Mucosa of descending colon (tissue), 3 donors: ENCODE measurements around the gene NELL2. TPM values are rescaled to one million over a fixed set of nuclear protein-coding genes. Genes with fewer than 3 reads are reported as not detected.

Source experiments
- ATAC-seq: fragments of 200-7000 bp; cut with Tn5 transposase; one replicate; pipeline ENCODE4 v1.9.1; 2020; ENCODE audit warnings: mild to moderate bottlenecking, moderate library complexity
- DNase-seq, 3 donors: peaks; one replicate each; pipeline ENCODE4 v3.0.0-alpha.2; 2020
- H3K36me3 ChIP-seq: fragments of 200-600 bp; one replicate; pipeline ENCODE4 v1.8.0; 2021; ENCODE audit warnings: low read depth, mild to moderate bottlenecking
- H3K4me1 ChIP-seq: fragments of 200-600 bp; one replicate; pipeline ENCODE4 v1.8.0; 2021; ENCODE audit warnings: low read depth, mild to moderate bottlenecking
- H3K4me3 ChIP-seq: fragments of 200-600 bp; one replicate; pipeline ENCODE4 v1.8.0; 2021; ENCODE audit warnings: mild to moderate bottlenecking
- H3K9me3 ChIP-seq: fragments of 200-600 bp; one replicate; pipeline ENCODE4 v1.8.0; 2021; ENCODE audit warnings: mild to moderate bottlenecking
- CTCF ChIP-seq: fragments of 200-600 bp; IDR thresholded peaks from one replicate; pipeline ENCODE4 v1.8.0; 2022; ENCODE audit warnings: antibody characterized with exemption, mild to moderate bottlenecking
- intact Hi-C, 2 donors: fragments of 100-400 bp; cut with DNase I in 1 of 2; cut with micrococcal nuclease in 1 of 2; formaldehyde crosslinking; loops; one replicate each; pipeline versions ENCODE4 v1.11.0 to v1.11.1; 2022; cut with DNase I, micrococcal nuclease
- total RNA-seq, 3 donors: library from RNA; stranded (reverse); fragmentation: NEBNext Ultra II Directional in 2 of 3; extraction: Animal tissue kit (Norgen Biotek cat#: 25700) in 2 of 3; gene quantifications; one replicate each; pipeline versions ENCODE4 v1.2.1 to v1.2.4, GENCODE V29; 2021 to 2023
- donor health status: DM: no; HTN: no; CAD: no; lungs with moderate emphysema.
- donor health status: DM: no; HTN: no; CAD: no.
- donor health status: DM: no; HTN: yes; CAD: no.

NELL2 gene
- total RNA-seq, 3 donors from 2014 or later, result 2.4 to 7.4 (median 5.8) TPM

- no peak for TF ChIP-seq CTCF
- ATAC-seq (no peak), DNase-seq (no peak)
- Histone ChIP-seq H3K4me3 (no peak overlapping the region), H3K4me1 (no peaks in the 10 kb centered on the region), H3K9me3 (no peaks in the 10 kb centered on the region), H3K36me3 (no peaks in the 10 kb centered on the region)
- intact Hi-C loops, result no loop called here
Observed at GRCh38 chr12:44531320-44531971, 344.7 kb downstream of the NELL2 start.

- DNase-seq (no peak), ATAC-seq (no peak)
- Histone ChIP-seq H3K9me3 (no peaks in the 10 kb centered on the region), H3K4me1 (no peaks in the 10 kb centered on the region), H3K36me3 (no peaks in the 10 kb centered on the region), H3K4me3 (no peak overlapping the region)
- intact Hi-C loops, result no loop called here
- TF ChIP-seq CTCF, result no peak
Observed at GRCh38 chr12:44526655-44527182, 349.4 kb downstream of the NELL2 start.

- H3K36me3 ChIP-seq, result no peaks in the 10 kb centered on the region
- H3K4me1 ChIP-seq, result no peaks in the 10 kb centered on the region
- no peak for TF ChIP-seq CTCF
- intact Hi-C loops, result no loop called here
- H3K9me3 ChIP-seq, result no peaks in the 10 kb centered on the region
- ATAC-seq (no peak), DNase-seq (no peak)
- no peak overlapping the region for H3K4me3 ChIP-seq
Observed at GRCh38 chr12:44525806-44526654, 350.1 kb downstream of the NELL2 start.

- no peak for TF ChIP-seq CTCF
- Histone ChIP-seq H3K4me3 (no peak overlapping the region), H3K9me3 (no peaks in the 10 kb centered on the region), H3K36me3 (no peaks in the 10 kb centered on the region), H3K4me1 (no peaks in the 10 kb centered on the region)
- intact Hi-C loops, result no loop called here
- DNase-seq (no peak), ATAC-seq (no peak)
Observed at GRCh38 chr12:44523828-44524227, 352.3 kb downstream of the NELL2 start.

- no peaks in the 10 kb centered on the region for H3K9me3 ChIP-seq
- no peak overlapping the region for H3K4me3 ChIP-seq
- TF ChIP-seq CTCF, result no peak
- no peaks in the 10 kb centered on the region for H3K4me1 ChIP-seq
- no peak for ATAC-seq
- DNase-seq, result no peak
- intact Hi-C loops, result no loop called here
- H3K36me3 ChIP-seq, result no peaks in the 10 kb centered on the region
Observed at GRCh38 chr12:44521702-44522101, 354.4 kb downstream of the NELL2 start.
